ENCODE measurements around the gene MEGF10.

- TF ChIP-seq CTCF (IDR thresholded peaks at IDR 0.05; ENCODE audit: poor library complexity, severe bottlenecking), result no peak
- TF ChIP-seq RAD21 (conservative IDR thresholded peaks at IDR 0.05), result no peak
- TF ChIP-seq, protein P1, sequence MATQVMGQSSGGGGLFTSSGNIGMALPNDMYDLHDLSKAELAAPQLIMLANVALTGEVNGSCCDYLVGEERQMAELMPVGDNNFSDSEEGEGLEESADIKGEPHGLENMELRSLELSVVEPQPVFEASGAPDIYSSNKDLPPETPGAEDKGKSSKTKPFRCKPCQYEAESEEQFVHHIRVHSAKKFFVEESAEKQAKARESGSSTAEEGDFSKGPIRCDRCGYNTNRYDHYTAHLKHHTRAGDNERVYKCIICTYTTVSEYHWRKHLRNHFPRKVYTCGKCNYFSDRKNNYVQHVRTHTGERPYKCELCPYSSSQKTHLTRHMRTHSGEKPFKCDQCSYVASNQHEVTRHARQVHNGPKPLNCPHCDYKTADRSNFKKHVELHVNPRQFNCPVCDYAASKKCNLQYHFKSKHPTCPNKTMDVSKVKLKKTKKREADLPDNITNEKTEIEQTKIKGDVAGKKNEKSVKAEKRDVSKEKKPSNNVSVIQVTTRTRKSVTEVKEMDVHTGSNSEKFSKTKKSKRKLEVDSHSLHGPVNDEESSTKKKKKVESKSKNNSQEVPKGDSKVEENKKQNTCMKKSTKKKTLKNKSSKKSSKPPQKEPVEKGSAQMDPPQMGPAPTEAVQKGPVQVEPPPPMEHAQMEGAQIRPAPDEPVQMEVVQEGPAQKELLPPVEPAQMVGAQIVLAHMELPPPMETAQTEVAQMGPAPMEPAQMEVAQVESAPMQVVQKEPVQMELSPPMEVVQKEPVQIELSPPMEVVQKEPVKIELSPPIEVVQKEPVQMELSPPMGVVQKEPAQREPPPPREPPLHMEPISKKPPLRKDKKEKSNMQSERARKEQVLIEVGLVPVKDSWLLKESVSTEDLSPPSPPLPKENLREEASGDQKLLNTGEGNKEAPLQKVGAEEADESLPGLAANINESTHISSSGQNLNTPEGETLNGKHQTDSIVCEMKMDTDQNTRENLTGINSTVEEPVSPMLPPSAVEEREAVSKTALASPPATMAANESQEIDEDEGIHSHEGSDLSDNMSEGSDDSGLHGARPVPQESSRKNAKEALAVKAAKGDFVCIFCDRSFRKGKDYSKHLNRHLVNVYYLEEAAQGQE (IDR thresholded peaks at IDR 0.05; ENCODE audit: borderline replicate concordance), result no peak
- no peak for TF ChIP-seq TAF1 (IDR thresholded peaks at IDR 0.05; ENCODE audit: low read depth)
Measured at GRCh38 chr5:127426661-127427060, 136.1 kb downstream of the MEGF10 start.

All from neural cell (in vitro differentiated cells).